ENCODE results near the gene MLLT3. TPM values are rescaled to one million over a fixed set of nuclear protein-coding genes. Genes with fewer than 3 reads are reported as not detected.

The MLLT3 gene
- total RNA-seq, 1 donor from 2014 or later: 8.8 TPM

GRCh38 chr9:20397348-20397747 lies 225.0 kb downstream of the MLLT3 start:
- DNase-seq (ENCODE audit: extremely low spot score in 2 of 2): no peak
- H3K27ac ChIP-seq: no peak overlapping the region
- H3K9me3 ChIP-seq: no peaks in the 10 kb centered on the region
- TF ChIP-seq POLR2A (IDR thresholded peaks at IDR 0.05) (no peak), POLR2AphosphoS5 (IDR thresholded peaks at IDR 0.05; ENCODE audit: insufficient read depth in 1 of 2, low read depth in 1 of 2) (no peak), CTCF (IDR thresholded peaks at IDR 0.05) (no peak)
- intact Hi-C loops (cut with DNase I): no loop called here
- no peaks in the 10 kb centered on the region for H3K27me3 ChIP-seq
- H3K4me1 ChIP-seq: no peaks in the 10 kb centered on the region
- no peaks in the 10 kb centered on the region for H3K36me3 ChIP-seq
- H3K4me3 ChIP-seq: no peak overlapping the region

GRCh38 chr9:20396509-20396908 lies 225.8 kb downstream of the MLLT3 start:
- H3K36me3 ChIP-seq: no peaks in the 10 kb centered on the region
- TF ChIP-seq POLR2AphosphoS5 (IDR thresholded peaks at IDR 0.05; ENCODE audit: insufficient read depth in 1 of 2, low read depth in 1 of 2) (no peak), POLR2A (IDR thresholded peaks at IDR 0.05) (no peak), CTCF (IDR thresholded peaks at IDR 0.05) (no peak)
- no peak for DNase-seq (ENCODE audit: extremely low spot score in 2 of 2)
- H3K4me3 ChIP-seq: no peak overlapping the region
- H3K4me1 ChIP-seq: no peaks in the 10 kb centered on the region
- no peaks in the 10 kb centered on the region for H3K27me3 ChIP-seq
- intact Hi-C loops (cut with DNase I): no loop called here
- no peaks in the 10 kb centered on the region for H3K9me3 ChIP-seq
- H3K27ac ChIP-seq: no peak overlapping the region

GRCh38 chr9:20395651-20396050 lies 226.6 kb downstream of the MLLT3 start:
- DNase-seq (ENCODE audit: extremely low spot score in 2 of 2): no peak

GRCh38 chr9:20394969-20395368 lies 227.3 kb downstream of the MLLT3 start:
- intact Hi-C loops (cut with DNase I): no loop called here

More at GRCh38 chr9:20395651-20396050, 226.6 kb downstream of the MLLT3 start:
- Histone ChIP-seq H3K4me1 (no peaks in the 10 kb centered on the region), H3K27ac (no peak overlapping the region), H3K4me3 (no peak overlapping the region), H3K36me3 (no peaks in the 10 kb centered on the region), H3K27me3 (no peaks in the 10 kb centered on the region), H3K9me3 (no peaks in the 10 kb centered on the region)
- intact Hi-C loops (cut with DNase I): no loop called here
- no peak for TF ChIP-seq POLR2AphosphoS5 (IDR thresholded peaks at IDR 0.05; ENCODE audit: insufficient read depth in 1 of 2, low read depth in 1 of 2)
- no peak for TF ChIP-seq POLR2A (IDR thresholded peaks at IDR 0.05)
- TF ChIP-seq CTCF (IDR thresholded peaks at IDR 0.05): no peak

More at GRCh38 chr9:20394969-20395368, 227.3 kb downstream of the MLLT3 start:
- no peak for DNase-seq (ENCODE audit: extremely low spot score in 2 of 2)
- Histone ChIP-seq H3K4me1 (no peaks in the 10 kb centered on the region), H3K9me3 (no peaks in the 10 kb centered on the region), H3K27me3 (no peaks in the 10 kb centered on the region), H3K27ac (no peak overlapping the region), H3K4me3 (no peak overlapping the region), H3K36me3 (no peaks in the 10 kb centered on the region)
- TF ChIP-seq CTCF (IDR thresholded peaks at IDR 0.05) (no peak), POLR2AphosphoS5 (IDR thresholded peaks at IDR 0.05; ENCODE audit: insufficient read depth in 1 of 2, low read depth in 1 of 2) (no peak), POLR2A (IDR thresholded peaks at IDR 0.05) (no peak)

All from vagina (tissue), 2 donors.